Activated naive CD4-positive, alpha-beta T cell treated with anti-CD3 and anti-CD28 coated beads for 36 hours (primary cell): ENCODE measurements around the gene APOM. TPM values are rescaled to one million over a fixed set of nuclear protein-coding genes. Genes with fewer than 3 reads are reported as not detected.
A peak's percentile ranks its signal among the peaks of the same experiment; 100 is the strongest.

Experiments used
- CTCF ChIA-PET: fragments of 350-600 bp; sonication (Branson Sonifier 250); formaldehyde crosslinking; loops from one replicate; lab custom pipeline; 2021; ENCODE audit warnings: antibody characterized with exemption; lab: Charles Lee
- DNase-seq: peaks from one replicate; pipeline ENCODE4 v3.0.0-alpha.2; 2020
- H3K27ac Mint-ChIP-seq: one replicate; pipeline ENCODE4 v1.8.0; 2021; ENCODE audit warnings: mild to moderate bottlenecking, mixed read lengths
- H3K27me3 Mint-ChIP-seq: one replicate; pipeline ENCODE4 v1.8.0; 2021; ENCODE audit warnings: low read depth, mixed read lengths
- H3K36me3 Mint-ChIP-seq: one replicate; pipeline ENCODE4 v1.8.0; 2021; ENCODE audit warnings: low read depth, mixed read lengths
- H3K4me1 Mint-ChIP-seq: one replicate; pipeline ENCODE4 v1.8.0; 2021; ENCODE audit warnings: low read depth, mixed read lengths
- H3K4me3 Mint-ChIP-seq: one replicate; pipeline ENCODE4 v1.8.0; 2021; ENCODE audit warnings: mild to moderate bottlenecking, moderate library complexity, mixed read lengths
- H3K9me3 Mint-ChIP-seq: one replicate; pipeline ENCODE4 v1.8.0; 2021; ENCODE audit warnings: mixed read lengths
- intact Hi-C: fragments of 100-400 bp; cut with micrococcal nuclease; formaldehyde crosslinking; loops from one replicate; pipeline ENCODE4 v1.15.1; 2023
- total RNA-seq, 2 experiments: library from RNA; stranded (reverse); gene quantifications; one replicate each; pipeline ENCODE4 v1.2.3, GENCODE V29; 2021

The APOM gene
- total RNA-seq, 2 experiments from 2014 or later, result 2.6 to 3.7 TPM

DNA sequence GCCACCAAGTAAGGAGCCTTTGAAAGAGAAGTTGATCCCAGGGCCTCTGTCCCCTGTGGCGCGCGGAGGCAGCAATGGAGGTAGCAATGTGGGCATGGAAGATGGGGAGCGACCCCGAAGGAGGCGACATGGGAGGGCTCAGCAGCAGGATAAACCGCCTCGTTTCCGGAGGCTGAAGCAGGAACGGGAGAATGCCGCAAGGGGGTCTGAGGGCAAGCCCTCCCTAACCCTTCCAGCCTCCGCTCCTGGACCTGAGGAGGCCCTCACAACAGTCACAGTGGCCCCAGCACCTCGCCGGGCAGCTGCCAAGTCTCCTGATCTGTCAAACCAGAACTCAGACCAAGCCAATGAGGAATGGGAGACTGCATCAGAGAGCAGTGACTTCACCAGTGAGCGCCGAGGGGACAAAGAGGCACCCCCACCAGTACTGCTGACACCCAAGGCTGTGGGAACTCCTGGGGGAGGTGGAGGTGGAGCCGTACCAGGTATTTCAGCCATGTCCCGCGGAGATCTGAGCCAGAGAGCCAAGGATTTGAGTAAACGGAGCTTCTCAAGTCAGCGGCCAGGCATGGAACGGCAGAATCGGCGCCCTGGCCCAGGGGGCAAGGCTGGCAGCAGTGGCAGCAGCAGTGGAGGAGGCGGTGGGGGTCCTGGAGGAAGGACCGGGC lies 23.3 kb upstream of the APOM start:
- H3K4me1 Mint-ChIP-seq, result no peaks in the 10 kb centered on the region
- CTCF ChIA-PET, result no interaction called here
- H3K27me3 Mint-ChIP-seq, result no peaks in the 10 kb centered on the region
- H3K4me3 Mint-ChIP-seq, result peak overlapping the region; percentile 21
- H3K9me3 Mint-ChIP-seq, result no peaks in the 10 kb centered on the region
- no peak for DNase-seq
- H3K27ac Mint-ChIP-seq, result no peak overlapping the region
- peaks cover 74% of the 10 kb centered on the region for H3K36me3 Mint-ChIP-seq
- intact Hi-C loops, result no loop called here

DNA sequence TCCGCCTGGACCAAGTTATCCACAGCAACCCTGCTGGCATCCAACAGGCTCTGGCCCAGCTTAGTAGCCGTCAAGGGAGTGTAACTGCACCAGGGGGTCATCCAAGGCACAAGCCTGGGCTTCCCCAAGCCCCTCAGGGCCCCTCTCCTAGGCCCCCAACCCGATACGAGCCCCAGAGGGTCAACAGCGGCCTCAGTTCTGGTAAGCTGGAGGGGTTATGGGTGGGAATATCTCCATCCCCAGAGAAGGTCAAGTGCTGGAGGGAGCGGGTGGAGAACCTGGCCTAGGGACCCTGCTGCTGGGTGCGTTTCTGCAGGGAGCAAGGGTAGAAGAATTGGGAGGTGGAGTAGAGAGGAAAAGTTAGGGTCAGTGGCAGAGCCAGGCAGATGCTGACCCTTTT lies 22.2 kb upstream of the APOM start:
- CTCF ChIA-PET, result no interaction called here
- no peak overlapping the region for H3K4me3 Mint-ChIP-seq
- no peaks in the 10 kb centered on the region for H3K27me3 Mint-ChIP-seq
- no peak for DNase-seq
- H3K9me3 Mint-ChIP-seq, result no peaks in the 10 kb centered on the region
- H3K36me3 Mint-ChIP-seq, result peaks cover 66% of the 10 kb centered on the region
- H3K4me1 Mint-ChIP-seq, result no peaks in the 10 kb centered on the region
- intact Hi-C loops, result no loop called here
- H3K27ac Mint-ChIP-seq, result peak overlapping the region; percentile 13

DNA sequence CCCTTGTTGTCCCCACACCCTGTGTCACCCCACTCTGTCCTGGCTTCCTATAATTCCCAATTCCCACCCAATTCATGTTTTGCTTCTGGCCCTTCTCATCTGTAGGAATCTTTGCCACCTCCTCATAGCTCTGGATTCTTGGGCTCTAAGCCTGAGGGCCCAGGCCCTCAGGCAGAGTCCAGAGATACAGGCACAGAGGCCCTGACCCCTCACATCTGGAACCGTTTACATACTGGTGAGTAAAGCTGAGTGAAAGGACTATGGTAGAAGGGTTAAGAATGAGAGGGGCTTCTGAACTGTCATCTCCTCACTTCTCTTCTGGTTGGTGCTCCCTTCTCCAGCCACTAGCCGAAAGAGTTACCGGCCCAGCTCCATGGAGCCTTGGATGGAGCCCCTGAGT lies 21.6 kb upstream of the APOM start:
- Mint-ChIP-seq H3K27ac (no peak overlapping the region), H3K4me1 (no peaks in the 10 kb centered on the region), H3K27me3 (no peaks in the 10 kb centered on the region), H3K4me3 (no peak overlapping the region), H3K9me3 (no peaks in the 10 kb centered on the region), H3K36me3 (peaks cover 63% of the 10 kb centered on the region)
- DNase-seq, result no peak
- CTCF ChIA-PET, result interaction anchor here (0.7 kb wide), 1 partner anchor 12 kb away, joined by 4 read pairs; no protein-coding TSS in a partner anchor
- intact Hi-C loops, result no loop called here

DNA sequence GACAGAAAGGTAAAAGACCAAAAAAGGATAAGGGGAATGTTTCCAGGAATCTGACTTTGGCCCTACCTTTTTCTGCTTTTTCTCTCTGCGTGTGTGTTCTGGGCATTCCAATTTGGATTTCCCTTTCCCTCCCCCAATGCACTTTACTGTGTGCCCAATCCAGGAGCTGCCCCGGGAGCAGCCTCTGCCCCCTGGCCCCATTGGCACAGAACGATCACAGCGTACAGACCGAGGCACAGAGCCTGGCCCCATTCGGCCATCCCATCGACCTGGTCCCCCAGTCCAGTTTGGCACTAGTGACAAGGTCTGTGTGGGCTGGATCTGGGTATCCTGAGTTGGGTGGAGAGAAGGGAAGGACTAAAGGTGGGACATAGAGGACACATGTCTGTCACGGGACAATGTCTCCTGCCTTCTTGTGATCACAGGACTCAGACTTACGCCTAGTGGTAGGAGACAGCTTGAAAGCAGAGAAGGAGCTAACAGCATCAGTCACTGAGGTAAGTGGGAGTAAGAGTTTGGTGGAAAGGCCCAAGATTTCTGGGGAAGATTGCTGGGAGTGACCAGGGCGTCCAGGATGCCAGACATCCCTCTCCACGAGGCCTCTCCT lies 20.6 kb upstream of the APOM start:
- Mint-ChIP-seq H3K27me3 (no peaks in the 10 kb centered on the region), H3K9me3 (no peaks in the 10 kb centered on the region), H3K36me3 (peaks cover 55% of the 10 kb centered on the region), H3K27ac (peak overlapping the region; percentile 47), H3K4me1 (peaks cover 1% of the 10 kb centered on the region), H3K4me3 (no peak overlapping the region)
- CTCF ChIA-PET, result no interaction called here
- DNase-seq, result no peak
- intact Hi-C loops, result no loop called here

DNA sequence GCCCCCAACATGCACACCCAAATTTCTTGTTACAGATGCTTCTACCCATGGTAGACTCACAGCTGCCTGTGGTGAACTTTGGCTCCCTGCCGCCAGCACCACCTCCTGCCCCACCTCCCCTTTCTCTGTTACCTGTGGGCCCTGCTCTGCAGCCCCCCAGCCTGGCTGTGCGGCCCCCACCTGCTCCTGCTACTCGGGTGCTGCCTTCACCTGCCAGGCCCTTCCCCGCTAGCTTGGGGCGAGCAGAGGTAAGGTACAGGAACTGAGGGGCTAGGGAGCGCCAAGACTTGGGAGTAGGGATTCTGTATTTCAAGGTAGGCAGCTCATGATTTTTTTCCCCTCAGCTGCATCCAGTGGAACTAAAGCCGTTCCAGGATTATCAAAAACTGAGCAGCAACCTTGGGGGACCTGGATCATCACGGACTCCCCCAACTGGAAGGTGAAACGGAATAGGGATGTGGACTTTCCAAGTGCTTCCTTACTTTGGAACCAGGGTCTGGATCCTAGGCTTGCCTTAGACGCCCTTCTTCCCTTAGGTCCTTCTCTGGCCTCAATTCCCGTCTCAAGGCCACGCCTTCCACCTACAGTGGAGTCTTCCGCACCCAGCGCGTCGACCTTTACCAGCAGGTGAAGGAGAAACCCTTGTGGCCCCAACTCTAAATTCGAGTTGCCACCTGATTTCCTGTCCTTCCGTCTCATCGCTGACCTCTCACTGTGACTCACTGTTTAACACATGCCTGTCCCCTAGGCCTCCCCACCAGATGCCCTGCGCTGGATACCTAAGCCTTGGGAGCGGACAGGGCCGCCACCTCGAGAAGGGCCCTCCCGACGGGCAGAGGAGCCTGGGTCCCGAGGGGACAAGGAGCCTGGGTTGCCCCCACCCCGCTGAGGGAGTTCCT lies 18.7 kb upstream of the APOM start:
- CTCF ChIA-PET, result no interaction called here
- no peaks in the 10 kb centered on the region for H3K27me3 Mint-ChIP-seq
- no peak overlapping the region for H3K27ac Mint-ChIP-seq

DNA sequence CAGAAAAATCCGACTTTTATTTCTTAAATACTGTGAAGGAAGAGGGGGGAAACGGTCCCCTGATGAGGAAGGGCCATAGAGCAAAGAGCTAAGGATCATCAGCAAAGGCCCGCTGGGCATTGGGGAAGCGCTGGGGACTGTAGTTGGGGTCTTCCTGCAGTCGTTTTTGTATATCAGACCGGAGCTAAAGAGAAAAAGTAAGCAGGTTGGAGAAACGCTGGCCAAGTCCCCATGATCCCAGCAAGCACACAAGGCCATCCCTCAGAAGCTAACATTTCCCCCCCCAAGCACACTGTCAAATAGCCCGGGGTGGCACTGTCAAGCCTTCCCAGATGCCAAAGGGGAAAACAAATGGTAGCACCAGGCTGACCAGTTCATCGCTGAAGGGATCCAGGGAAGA lies 16.7 kb upstream of the APOM start:
- Mint-ChIP-seq H3K27ac (no peak overlapping the region), H3K4me1 (peaks cover 1% of the 10 kb centered on the region), H3K4me3 (no peak overlapping the region), H3K9me3 (no peaks in the 10 kb centered on the region), H3K36me3 (peaks cover 31% of the 10 kb centered on the region), H3K27me3 (no peaks in the 10 kb centered on the region)
- DNase-seq, result no peak
- intact Hi-C loops, result no loop called here
- CTCF ChIA-PET, result interaction anchor here (0.6 kb wide), 1 partner anchor 160 kb away, joined by 7 read pairs; no protein-coding TSS in a partner anchor

More for the DNA sequence above, 18.7 kb upstream of the APOM start:
- Mint-ChIP-seq H3K36me3 (peaks cover 45% of the 10 kb centered on the region), H3K9me3 (no peaks in the 10 kb centered on the region), H3K4me3 (no peak overlapping the region), H3K4me1 (peaks cover 1% of the 10 kb centered on the region)
- intact Hi-C loops, result no loop called here
- no peak for DNase-seq

DNA sequence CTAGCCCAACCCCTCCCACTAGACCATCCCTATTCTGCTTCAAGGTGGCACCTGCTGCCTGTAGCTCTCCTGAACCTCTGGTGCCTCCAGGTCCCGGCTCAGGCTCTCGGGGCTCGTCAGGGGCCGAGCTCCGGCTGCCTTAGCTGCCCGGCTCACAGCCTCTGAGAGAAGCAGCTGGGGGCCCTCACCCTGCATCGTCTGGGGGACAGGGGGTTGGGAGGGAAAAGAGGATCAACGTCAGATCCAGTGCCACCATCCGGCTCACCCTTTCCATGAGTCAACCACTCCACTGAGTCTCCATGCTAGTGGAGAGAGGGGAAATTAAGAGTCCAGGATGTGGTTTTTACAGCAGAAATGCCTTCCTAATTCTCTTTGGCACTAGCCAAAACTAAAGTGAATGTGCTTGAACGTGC lies 16.2 kb upstream of the APOM start:
- Mint-ChIP-seq H3K4me1 (peaks cover 1% of the 10 kb centered on the region), H3K4me3 (no peak overlapping the region), H3K27ac (peak overlapping the region; percentile 51), H3K27me3 (no peaks in the 10 kb centered on the region), H3K9me3 (no peaks in the 10 kb centered on the region), H3K36me3 (peaks cover 29% of the 10 kb centered on the region)
- DNase-seq, result no peak
- intact Hi-C loops, result no loop called here
- CTCF ChIA-PET, result no interaction called here

DNA sequence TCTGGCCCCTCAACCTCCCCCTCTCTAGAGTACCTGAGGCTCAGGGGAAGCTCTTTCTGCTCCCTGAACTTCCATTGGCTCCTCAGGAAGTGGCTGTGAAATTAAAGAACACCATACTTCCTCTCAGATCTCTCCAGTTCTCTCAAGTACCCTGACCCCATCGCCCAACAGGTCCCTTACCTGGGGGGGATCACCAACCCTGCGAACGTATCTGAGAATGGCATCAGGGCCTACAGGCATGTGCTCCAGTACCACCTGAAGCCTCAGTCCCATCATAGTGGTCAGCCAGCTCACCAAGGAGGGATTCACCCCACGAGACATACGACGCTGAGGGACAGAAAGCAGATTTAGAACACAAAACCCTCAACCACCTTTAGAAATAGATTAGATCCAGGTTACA lies 15.1 kb upstream of the APOM start:
- H3K27ac Mint-ChIP-seq, result peak overlapping the region; percentile 60
- CTCF ChIA-PET, result no interaction called here
- no peak for DNase-seq

DNA sequence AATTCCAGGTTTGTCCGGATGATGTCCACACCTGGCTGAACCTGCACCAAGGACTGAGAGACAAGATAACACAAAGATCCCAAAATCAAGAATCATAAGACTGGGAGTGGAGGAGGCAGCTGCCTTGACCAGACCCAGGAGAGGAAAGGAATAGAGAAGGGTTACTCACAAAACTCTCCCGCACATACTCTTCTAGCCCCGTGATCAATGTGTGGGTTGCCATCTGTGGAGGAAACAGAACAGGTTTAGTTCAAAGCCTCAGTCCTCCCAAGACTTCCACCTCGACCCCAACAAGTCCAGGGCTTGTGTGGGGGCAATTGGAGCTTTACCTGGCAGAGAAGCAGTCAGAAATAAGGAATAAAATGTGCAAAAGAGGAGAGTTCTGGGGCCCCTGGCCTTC lies 14.3 kb upstream of the APOM start:
- no peaks in the 10 kb centered on the region for H3K27me3 Mint-ChIP-seq
- peak overlapping the region; percentile 21 for H3K27ac Mint-ChIP-seq
- no peaks in the 10 kb centered on the region for H3K9me3 Mint-ChIP-seq
- CTCF ChIA-PET, result no interaction called here
- DNase-seq, result no peak
- H3K36me3 Mint-ChIP-seq, result peaks cover 30% of the 10 kb centered on the region
- intact Hi-C loops, result no loop called here
- peaks cover 1% of the 10 kb centered on the region for H3K4me1 Mint-ChIP-seq
- no peak overlapping the region for H3K4me3 Mint-ChIP-seq

More for the DNA sequence above, 15.1 kb upstream of the APOM start:
- H3K4me1 Mint-ChIP-seq, result peaks cover 1% of the 10 kb centered on the region
- intact Hi-C loops, result no loop called here
- no peaks in the 10 kb centered on the region for H3K27me3 Mint-ChIP-seq
- H3K4me3 Mint-ChIP-seq, result no peak overlapping the region
- H3K36me3 Mint-ChIP-seq, result peaks cover 34% of the 10 kb centered on the region
- H3K9me3 Mint-ChIP-seq, result no peaks in the 10 kb centered on the region

DNA sequence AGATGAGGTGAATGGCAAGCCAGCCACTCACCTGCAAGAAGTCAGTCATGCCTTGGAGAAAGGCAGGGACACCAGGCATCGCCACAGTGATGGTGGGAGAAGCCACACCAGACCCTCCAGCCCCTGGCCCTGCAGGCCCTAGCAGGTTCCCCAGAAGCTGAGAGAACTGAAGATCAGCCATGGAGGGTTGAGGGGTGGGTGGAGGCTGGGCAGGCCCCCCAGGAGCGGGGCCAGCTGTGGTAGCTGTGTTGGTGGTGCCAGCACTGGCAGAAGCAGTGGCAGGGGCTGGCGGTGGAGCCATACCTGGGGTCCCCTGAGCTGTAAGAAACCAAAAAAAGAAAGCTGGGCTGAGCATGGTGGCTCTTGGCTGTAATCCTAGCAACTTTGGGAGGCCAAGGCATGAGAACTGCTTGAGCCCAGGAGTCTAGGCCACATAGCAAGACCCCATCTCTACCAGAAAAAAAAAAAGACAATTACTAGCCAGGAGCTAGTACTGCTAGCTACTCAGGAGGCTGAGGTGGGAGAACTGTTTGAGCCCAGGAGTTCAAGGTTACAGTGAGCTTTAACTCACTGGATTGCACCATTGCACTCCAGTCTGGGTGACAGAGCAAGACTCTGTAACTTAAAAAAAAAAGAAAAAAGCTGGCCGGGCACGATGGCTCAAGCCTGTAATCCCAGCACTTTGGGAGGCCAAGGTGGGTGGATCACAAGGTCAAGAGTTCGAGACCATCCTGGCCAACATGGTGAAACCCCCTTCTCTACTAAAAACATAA lies 12.7 kb upstream of the APOM start:
- Mint-ChIP-seq H3K9me3 (no peaks in the 10 kb centered on the region), H3K36me3 (peaks cover 26% of the 10 kb centered on the region), H3K4me1 (peaks cover 1% of the 10 kb centered on the region), H3K27me3 (no peaks in the 10 kb centered on the region), H3K4me3 (no peak overlapping the region), H3K27ac (peak overlapping the region; percentile 60)
- DNase-seq, result no peak
- intact Hi-C loops, result no loop called here
- CTCF ChIA-PET, result interaction anchor here (0.7 kb wide), 1 partner anchor 297 kb away, joined by 3 read pairs; no protein-coding TSS in a partner anchor

DNA sequence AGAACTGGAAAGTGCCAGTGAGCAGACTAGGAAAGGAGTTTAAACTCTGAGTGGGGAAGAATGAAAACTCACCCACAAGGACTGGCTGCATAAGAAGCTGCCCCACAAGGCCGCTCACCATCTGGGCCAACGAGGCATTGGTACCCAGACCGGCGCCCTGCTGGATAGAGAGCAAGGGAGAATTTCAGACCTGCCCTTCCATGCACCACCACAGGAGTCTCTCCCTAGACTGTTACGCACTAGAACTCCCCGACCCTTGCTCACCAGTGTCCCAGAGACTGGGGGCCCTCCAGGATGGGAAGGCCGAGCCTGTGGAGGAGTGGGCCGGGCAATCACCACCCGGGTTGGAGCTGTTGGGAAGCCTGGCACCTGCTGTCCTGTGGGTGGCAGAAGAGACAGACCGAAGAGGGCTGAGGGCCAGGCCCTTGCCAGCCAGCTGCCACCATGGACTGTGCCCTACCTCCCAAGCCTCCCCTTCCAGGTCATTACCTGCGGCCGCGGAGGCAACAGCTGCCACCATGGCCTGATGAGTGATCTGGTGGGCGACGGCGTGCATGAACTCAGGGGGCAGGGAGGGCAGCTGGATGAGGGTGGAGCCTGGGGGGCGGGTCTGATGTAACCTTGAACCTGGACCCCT lies 11.8 kb upstream of the APOM start:
- H3K4me1 Mint-ChIP-seq, result peaks cover 1% of the 10 kb centered on the region
- H3K27ac Mint-ChIP-seq, result no peak overlapping the region
- CTCF ChIA-PET, result interaction anchor here (0.7 kb wide), 1 partner anchor 296 kb away, joined by 3 read pairs; no protein-coding TSS in a partner anchor
- H3K36me3 Mint-ChIP-seq, result peaks cover 28% of the 10 kb centered on the region
- intact Hi-C loops, result no loop called here
- H3K9me3 Mint-ChIP-seq, result no peaks in the 10 kb centered on the region
- DNase-seq, result no peak
- no peaks in the 10 kb centered on the region for H3K27me3 Mint-ChIP-seq
- no peak overlapping the region for H3K4me3 Mint-ChIP-seq
